Umbilical cord (tissue), 2 donors: Measurements from ENCODE around the gene TWF2. TPM values are rescaled to one million over a fixed set of nuclear protein-coding genes. Genes with fewer than 3 reads are reported as not detected.
A peak's percentile ranks its signal among the peaks of the same experiment; 100 is the strongest.

Experiments
- DNase-seq: peaks from one replicate; pipeline ENCODE4 v3.0.0-alpha.2; 2015; ENCODE audit warnings: low spot score
- total RNA-seq: library from RNA; depleted of rRNA; stranded (reverse); fragments of >200 nt; gene quantifications from one replicate; pipeline ENCODE4 v1.2.3, GENCODE V29; 2014; ENCODE audit warnings: low replicate concordance; ENCODE audit not compliant: insufficient read depth

TWF2 gene
- total RNA-seq, 1 donor from 2014 or later: 40.7 TPM

- no peak for DNase-seq
Observed at GRCh38 chr3:52204337-52205073, 34.5 kb downstream of the TWF2 start.

- DNase-seq: no peak
Observed at GRCh38 chr3:52203701-52204100, 35.3 kb downstream of the TWF2 start.

GRCh38 chr3:52202384-52203077 is 36.4 kb downstream of the TWF2 start:
- DNase-seq: peak; percentile 24

- DNase-seq: no peak
Observed at GRCh38 chr3:52200981-52201679, 37.8 kb downstream of the TWF2 start.

- DNase-seq: no peak
Observed at GRCh38 chr3:52198643-52199608, 40.0 kb downstream of the TWF2 start.

- peak; percentile 94 for DNase-seq
Observed at GRCh38 chr3:52197842-52198625, 40.9 kb downstream of the TWF2 start, which contains the start of gene ALAS1. Gene ALAS1, plus strand, starts transcription at chr3:52198160. Its CDS starts 1,082 bp downstream, at chr3:52199242.

- peak; percentile 22 for DNase-seq
Observed at GRCh38 chr3:52197499-52197841, 41.5 kb downstream of the TWF2 start.

- DNase-seq: no peak
Observed at GRCh38 chr3:52196977-52197376, 42.0 kb downstream of the TWF2 start.

GRCh38 chr3:52195823-52196331 is 43.1 kb downstream of the TWF2 start:
- peak; percentile 32 for DNase-seq

- no peak for DNase-seq
Observed at GRCh38 chr3:52195291-52195597, 43.7 kb downstream of the TWF2 start.

- peak; percentile 78 for DNase-seq
Observed at GRCh38 chr3:52194485-52195290, 44.3 kb downstream of the TWF2 start.

GRCh38 chr3:52193065-52193464 is 45.9 kb downstream of the TWF2 start:
- DNase-seq: no peak

- no peak for DNase-seq
Observed at GRCh38 chr3:52191663-52192062, 47.3 kb downstream of the TWF2 start.

GRCh38 chr3:52190294-52191074 is 48.5 kb downstream of the TWF2 start:
- DNase-seq: no peak

- DNase-seq: no peak
Observed at GRCh38 chr3:52188556-52188955, 50.4 kb downstream of the TWF2 start.

- no peak for DNase-seq
Observed at GRCh38 chr3:52186729-52187128, 52.2 kb downstream of the TWF2 start.

GRCh38 chr3:52185837-52186236 is 53.1 kb downstream of the TWF2 start:
- DNase-seq: no peak

GRCh38 chr3:52185311-52185710 is 53.6 kb downstream of the TWF2 start:
- no peak for DNase-seq

GRCh38 chr3:52184690-52185089 is 54.3 kb downstream of the TWF2 start:
- no peak for DNase-seq
